ENCODE data around the gene RORC. TPM values are rescaled to one million over a fixed set of nuclear protein-coding genes. Genes with fewer than 3 reads are reported as not detected.

Gene RORC
- total RNA-seq = not detected in 2 replicates

DNA sequence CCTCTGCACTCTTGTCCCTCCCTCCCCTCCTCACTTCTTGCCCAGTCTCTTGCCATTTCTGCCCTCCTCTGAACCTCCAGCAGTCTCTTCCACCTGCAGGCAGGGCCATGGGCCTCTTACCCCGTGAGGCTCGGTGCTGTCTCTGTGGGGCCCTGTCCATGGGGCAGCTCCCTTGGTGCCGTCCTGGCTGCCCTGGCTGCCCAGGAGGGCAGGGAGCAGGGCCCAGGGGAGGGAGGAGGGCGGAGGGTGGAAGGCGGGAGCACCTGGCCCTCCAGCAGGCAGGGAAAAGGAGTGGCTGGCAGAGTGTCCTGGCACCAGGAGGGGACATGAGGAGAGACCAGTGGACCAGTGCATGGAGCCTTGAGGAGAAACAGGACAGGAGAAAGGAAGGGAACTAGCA is at the start of gene RORC:
Gene RORC (minus strand): TSS at position 198 of the 400 bp plus-strand sequence. CDS start 38 bp downstream, at position 160.

DNA sequence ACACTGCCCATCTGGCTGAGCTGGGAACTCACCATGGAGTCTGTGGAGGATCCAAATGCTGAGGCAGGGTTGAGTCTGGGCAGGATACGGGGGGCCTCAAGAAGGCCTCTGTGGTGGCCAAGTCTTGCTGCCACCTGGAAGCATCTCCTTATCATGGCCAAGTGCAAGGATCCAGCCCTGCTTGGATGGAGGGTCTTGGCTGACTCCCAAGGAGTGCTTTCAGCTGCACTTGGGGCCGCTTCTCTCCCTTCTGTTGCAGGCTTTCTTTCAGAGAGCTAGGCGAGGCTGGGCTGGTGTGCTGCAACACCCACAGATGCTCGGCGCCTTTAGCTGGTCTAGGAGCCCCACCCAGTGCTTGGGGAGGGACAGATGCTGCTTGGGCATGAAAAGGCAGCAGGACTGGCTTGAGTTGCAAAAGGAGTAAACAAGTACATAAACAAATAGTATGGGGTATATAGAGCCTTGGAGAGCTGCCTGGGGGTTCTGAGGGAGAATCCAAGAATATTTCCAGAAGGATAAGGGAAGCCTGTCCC is 21.9 kb upstream of the RORC start, which contains the start of gene THEM5:
Gene THEM5 (minus strand): TSS at position 302 of the 533 bp plus-strand sequence. CDS start 147 bp downstream, at position 155.

DNA sequence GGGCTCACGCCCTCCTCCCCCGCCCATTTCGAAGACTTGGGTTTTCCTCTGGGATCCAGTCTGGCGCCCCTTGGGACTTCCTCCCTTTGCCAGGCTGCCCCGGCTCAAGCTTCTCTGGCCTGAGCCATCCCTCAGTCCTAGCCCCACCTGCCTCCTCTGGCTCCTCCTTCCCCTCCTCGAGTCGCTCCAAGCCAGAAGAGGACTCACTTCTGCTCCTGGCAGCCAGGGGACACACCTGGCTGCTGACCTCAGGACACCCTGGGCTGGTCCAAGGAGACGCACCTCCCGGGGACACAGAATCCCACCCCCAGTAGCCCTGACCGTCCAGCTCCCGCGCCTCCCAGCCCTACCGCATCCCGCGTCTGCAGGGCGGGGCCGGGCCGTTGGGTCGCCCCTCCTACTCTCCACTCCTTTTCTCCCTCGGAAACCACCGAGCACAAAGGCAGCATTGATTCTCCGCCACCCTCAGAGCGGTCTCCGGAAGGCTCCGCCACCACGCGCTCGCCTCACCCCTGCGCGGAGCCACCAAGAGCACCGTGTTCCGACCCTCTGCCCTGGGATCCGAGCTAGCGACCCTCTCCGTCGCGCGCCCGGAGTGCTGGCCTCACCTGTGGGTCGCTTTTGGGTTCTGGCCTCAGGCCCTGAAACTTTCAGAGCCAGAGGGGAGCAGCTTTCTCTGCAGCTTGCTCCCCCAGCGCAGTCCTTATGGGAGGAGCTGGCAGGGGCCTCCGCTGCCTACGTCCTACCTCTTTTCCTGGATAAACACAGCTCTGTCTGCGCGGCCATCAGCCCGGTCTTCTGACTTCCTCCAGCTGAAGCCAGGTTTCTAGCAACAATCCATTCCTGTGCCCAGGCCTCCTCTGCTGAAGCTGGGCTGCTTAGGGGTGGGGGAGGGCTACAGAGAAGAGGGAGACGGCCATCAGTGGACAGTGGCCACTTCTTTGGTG is 8.1 kb upstream of the RORC start, which contains the start of gene C2CD4D:
Gene C2CD4D (minus strand): TSS at position 364 of the 947 bp plus-strand sequence. CDS start 831 bp downstream, outside the sequence.

DNA sequence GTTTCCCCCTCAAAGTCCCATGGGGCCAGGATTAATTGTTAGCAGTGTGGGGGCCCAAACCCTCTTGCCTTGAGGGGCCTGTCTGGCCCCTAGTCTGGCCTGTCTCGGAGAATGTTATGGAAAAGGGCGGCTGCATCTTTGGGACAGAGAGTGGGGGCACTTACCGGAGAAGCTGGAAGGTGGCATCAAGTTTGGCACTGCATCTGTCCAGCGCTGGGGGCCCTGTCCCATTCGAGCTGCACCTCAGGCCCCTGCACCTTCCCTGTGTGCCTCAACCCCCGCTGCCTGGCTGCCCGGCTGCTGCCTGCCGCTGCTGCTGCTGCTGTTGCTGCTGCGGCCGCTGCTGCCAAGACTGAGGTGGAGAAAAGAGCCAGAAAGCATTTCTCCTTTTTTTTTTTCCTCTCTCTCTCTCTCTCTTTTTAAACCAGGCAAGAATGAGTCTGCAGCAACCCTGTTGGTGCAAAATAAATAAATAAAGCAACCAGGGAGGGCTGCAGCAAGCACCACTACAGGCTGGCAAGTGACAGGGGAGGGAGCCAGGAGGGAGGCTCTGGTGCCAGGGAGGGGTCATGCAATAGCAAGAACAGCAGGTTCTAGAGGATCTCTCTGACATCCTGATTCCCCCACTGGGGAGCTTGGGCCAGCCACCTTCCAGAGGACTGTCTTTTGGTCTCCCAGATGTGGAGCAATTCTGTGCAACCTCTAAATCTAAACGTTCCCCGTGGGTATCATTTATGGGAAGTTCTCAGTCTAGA is 26.4 kb downstream of the RORC start, which contains the start of gene LINGO4:
Gene LINGO4 (minus strand): TSS at position 354 of the 755 bp plus-strand sequence. CDS start 2,715 bp downstream, outside the sequence.

DNA sequence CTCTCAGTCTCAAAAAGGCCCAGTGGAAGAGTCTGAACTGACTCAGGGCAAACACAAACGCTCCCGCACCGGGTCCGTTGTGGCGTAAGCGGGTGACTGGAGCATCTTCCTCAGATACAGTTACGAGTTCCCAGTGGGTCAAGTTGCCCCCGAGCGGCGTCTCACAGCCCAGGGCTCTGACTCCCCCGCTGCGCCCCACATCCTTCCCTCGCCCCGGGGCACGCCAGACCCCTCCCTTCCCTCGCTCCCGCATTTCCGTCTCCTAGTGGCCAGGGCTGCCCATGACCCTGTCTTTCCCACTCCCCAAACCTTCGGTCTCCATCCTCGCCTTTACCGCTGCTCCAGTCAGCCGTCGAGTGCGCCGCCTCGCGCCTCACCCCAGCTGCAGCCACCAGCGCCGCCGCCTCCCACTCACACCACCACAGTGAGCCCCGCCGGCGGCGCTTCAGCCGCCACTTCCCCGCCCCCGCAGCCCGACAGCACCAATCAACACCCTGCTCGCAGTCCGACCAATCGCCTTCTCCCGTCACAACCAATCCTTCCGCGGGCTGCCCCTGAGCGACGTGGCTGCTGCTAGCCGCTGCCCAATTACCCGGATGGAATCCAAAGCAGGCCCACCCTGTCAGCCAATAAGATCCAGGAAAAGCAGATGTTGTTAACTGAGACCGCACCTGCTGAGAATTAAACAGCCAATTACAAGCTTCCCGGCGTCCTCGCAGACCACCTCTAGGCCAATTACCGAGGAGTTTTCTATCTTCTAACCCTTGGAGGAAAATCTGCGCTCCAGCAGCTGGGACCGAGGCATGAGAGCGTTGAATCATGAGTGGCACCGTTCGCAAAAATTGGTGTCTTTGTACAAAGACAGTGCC is 41.3 kb downstream of the RORC start, which contains the start of gene TDRKH:
Gene TDRKH (minus strand): TSS at position 430 of the 869 bp plus-strand sequence. CDS start 7,478 bp downstream, outside the sequence.

DNA sequence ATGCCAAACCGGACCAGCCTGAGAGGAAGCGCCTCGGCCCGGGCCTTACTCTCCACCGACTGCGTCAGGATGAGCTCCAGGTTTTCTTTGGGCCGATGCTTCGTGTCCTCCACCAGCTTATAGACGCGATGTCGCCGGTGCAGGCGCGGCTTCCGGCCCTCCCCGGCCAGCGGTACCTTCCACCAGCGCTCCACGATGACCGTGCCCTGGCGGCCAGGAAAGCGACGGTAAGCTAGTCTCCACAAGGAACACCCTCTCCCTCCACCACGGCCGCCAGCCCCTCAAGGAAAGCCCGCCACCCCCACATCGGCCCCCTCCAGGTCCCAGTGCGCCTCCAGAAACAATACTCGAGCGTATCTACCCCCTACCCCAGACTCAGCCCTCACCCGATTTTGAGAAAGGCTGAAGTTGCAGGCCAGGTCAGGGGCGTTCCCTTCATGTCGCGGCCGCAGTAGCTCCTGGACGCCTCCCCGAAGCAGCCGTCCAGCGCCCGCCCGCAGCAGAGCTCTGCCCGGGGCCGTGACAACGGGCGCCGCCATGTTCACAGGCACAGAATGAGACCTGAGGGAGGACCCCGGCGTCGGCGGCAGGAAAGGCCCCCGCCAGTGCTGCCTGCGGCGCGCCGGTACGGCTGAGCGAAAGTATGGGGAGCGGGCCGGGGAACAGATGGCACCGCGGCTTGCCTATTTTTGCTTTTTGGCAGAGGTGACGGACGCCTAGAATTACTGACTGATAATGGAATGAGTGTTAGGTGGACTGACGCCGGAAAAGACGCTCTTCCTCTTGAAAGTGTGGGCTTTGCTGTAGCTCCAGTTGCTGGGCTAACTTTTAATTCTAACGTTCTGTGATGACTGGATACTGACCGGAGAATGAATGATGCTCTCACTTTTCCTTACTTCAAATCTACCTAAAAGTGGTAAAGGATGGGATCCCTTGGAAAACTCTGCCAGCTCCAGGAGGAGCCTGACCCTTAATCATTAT is 68.4 kb downstream of the RORC start, which contains the start of gene MRPL9:
Gene MRPL9 (minus strand): TSS at position 556 of the 981 bp plus-strand sequence. CDS start 17 bp downstream, at position 539.

Other genes with a start within 250 kb of the RORC start
- gene SNX27, start 219.8 kb downstream of the RORC start, total RNA-seq = 43.1 and 50.6 TPM in 2 replicates
- not detected in 2 replicates for gene CELF3, start 115.0 kb downstream of the RORC start, total RNA-seq
- gene RIIAD1, start 110.3 kb downstream of the RORC start, total RNA-seq = not detected in 2 replicates
- 63.7 and 63.8 TPM in 2 replicates for gene MRPL9, start 68.3 kb downstream of the RORC start, total RNA-seq
- gene TDRKH, start 41.3 kb downstream of the RORC start, total RNA-seq = 2.1 and 5.6 TPM in 2 replicates
- not detected in 2 replicates for gene LINGO4, start 26.4 kb downstream of the RORC start, total RNA-seq
- gene C2CD4D, start 8.0 kb upstream of the RORC start, total RNA-seq = not detected in 2 replicates
- not detected in 2 replicates for gene THEM5, start 21.9 kb upstream of the RORC start, total RNA-seq
- gene THEM4, start 77.7 kb upstream of the RORC start, total RNA-seq = 8.2 and 9.8 TPM in 2 replicates
- 37.4 and 94.7 TPM in 2 replicates for gene S100A10, start 162.1 kb upstream of the RORC start, total RNA-seq
- gene S100A11, start 205.2 kb upstream of the RORC start, total RNA-seq = 33.0 and 103 TPM in 2 replicates